Endothelial cell of umbilical vein (primary cell): ENCODE data around the gene FTCDNL1. TPM values are rescaled to one million over a fixed set of nuclear protein-coding genes. Genes with fewer than 3 reads are reported as not detected.

Experiments
- BruUV-seq: library from RNA; stranded (reverse); fragments of 400-500 nt; replicated peaks from 2 replicates; lab custom pipeline; 2021; lab: Mats Ljungman, UMichigan
- CTCF ChIA-PET: fragments of 300-600, 350-600 bp; sonication (Branson Sonifier 250); formaldehyde crosslinking; loops from one replicate; lab custom pipeline; 2021; ENCODE audit warnings: antibody characterized with exemption, inconsistent platforms; lab: Charles Lee
- POLR2A ChIA-PET: fragments of 300-600, 350-600 bp; sonication (Branson Sonifier 250); formaldehyde crosslinking; loops from one replicate; lab custom pipeline; 2021; ENCODE audit warnings: antibody characterized with exemption, inconsistent platforms; lab: Charles Lee
- DNase-seq: peaks from one replicate; pipeline ENCODE4 v3.0.0-alpha.2; 2011; ENCODE audit warnings: low read depth, low spot score
- FAIRE-seq: peaks from 2 replicates; lab custom pipeline; 2011; peaks lifted over from hg19 to GRCh38; lab: Jason Lieb, UNC
- H2AFZ ChIP-seq: 2 replicates; pipeline ENCODE4 v1.6.0; 2012; ENCODE audit warnings: low read depth, low read length, control low read depth, inconsistent platforms
- H3K27ac ChIP-seq: 2 replicates; pipeline ENCODE4 v1.5.1; 2011; ENCODE audit warnings: low read depth, mild to moderate bottlenecking, control low read depth, low read length, moderate library complexity; ENCODE audit not compliant: insufficient read depth
- H3K27me3 ChIP-seq, 2 experiments: 2 replicates each; pipeline versions ENCODE4 v1.6.0 to v1.6.1; 2011; ENCODE audit warnings: low read length in 2 of 2, mixed read lengths in 1 of 2; ENCODE audit not compliant: control insufficient read depth in 2 of 2, insufficient read depth in 2 of 2
- H3K36me3 ChIP-seq, 2 experiments: 2 replicates in 1 of 2; 3 replicates in 1 of 2; pipeline ENCODE4 v1.5.1; 2011; ENCODE audit warnings: low read length in 2 of 2, mild to moderate bottlenecking in 1 of 2, moderate library complexity in 1 of 2; ENCODE audit not compliant: control insufficient read depth in 2 of 2, insufficient read depth in 2 of 2; ENCODE audit errors: extremely low read depth in 1 of 2
- H3K4me1 ChIP-seq: 3 replicates; pipeline ENCODE4 v1.5.1; 2011; ENCODE audit warnings: mild to moderate bottlenecking, low read length; ENCODE audit not compliant: control insufficient read depth, insufficient read depth; ENCODE audit errors: extremely low read depth
- H3K4me2 ChIP-seq: 2 replicates; pipeline ENCODE4 v1.6.1; 2011; ENCODE audit warnings: low read length, control low read depth, mixed read lengths; ENCODE audit not compliant: insufficient read depth
- H3K4me3 ChIP-seq, 3 experiments: fragments of 200-600 bp in 1 of 3; sonication (generic), shearing (Covaris generic) in 1 of 3; replicated peaks in 1 of 3; 2 replicates each; pipeline ENCODE4 v1.5.1; 2011 to 2016; ENCODE audit warnings: control low read depth in 3 of 3, low read length in 3 of 3, mild to moderate bottlenecking in 2 of 3, inconsistent platforms in 1 of 3, low read depth in 1 of 3, moderate library complexity in 1 of 3; ENCODE audit not compliant: insufficient read depth in 1 of 3
- H3K79me2 ChIP-seq: 2 replicates; pipeline ENCODE4 v1.6.0; 2012; ENCODE audit warnings: low read length, inconsistent platforms; ENCODE audit not compliant: control insufficient read depth, insufficient read depth
- H3K9ac ChIP-seq: replicated peaks from 2 replicates; pipeline ENCODE3; 2011; ENCODE audit warnings: low read length, control low read depth; ENCODE audit not compliant: insufficient read depth; ENCODE audit errors: extremely low read depth
- H3K9me1 ChIP-seq: replicated peaks from 3 replicates; pipeline ENCODE4 v1.6.0; 2011; ENCODE audit warnings: mild to moderate bottlenecking, low read length; ENCODE audit not compliant: control insufficient read depth, insufficient read depth; ENCODE audit errors: extremely low read depth
- H3K9me3 ChIP-seq: replicated peaks from 2 replicates; pipeline ENCODE4 v1.5.1; 2012; ENCODE audit warnings: low read length, inconsistent platforms; ENCODE audit not compliant: control insufficient read depth, insufficient read depth
- H4K20me1 ChIP-seq: replicated peaks from 2 replicates; pipeline ENCODE3; 2011; ENCODE audit warnings: mild to moderate bottlenecking, low read length; ENCODE audit not compliant: control insufficient read depth, insufficient read depth; ENCODE audit errors: extremely low read depth
- CTCF ChIP-seq, 2 donors: IDR thresholded peaks; 1 replicate in 1 of 2; 2 replicates in 1 of 2; pipeline ENCODE4 v1.5.1; 2011; ENCODE audit warnings: low read length in 2 of 2, mild to moderate bottlenecking in 2 of 2, moderate library complexity in 2 of 2, control low read depth in 1 of 2, inconsistent platforms in 1 of 2, low read depth in 1 of 2; ENCODE audit not compliant: insufficient read depth in 1 of 2; ENCODE audit errors: extremely low read depth in 1 of 2
- EZH2 ChIP-seq: IDR thresholded peaks from 2 replicates; pipeline ENCODE4 v1.6.1; 2012; ENCODE audit warnings: borderline replicate concordance, low read depth, mild to moderate bottlenecking, moderate library complexity, low read length, inconsistent platforms; ENCODE audit not compliant: severe bottlenecking
- FOS ChIP-seq: IDR thresholded peaks from 2 replicates; pipeline ENCODE4 v1.6.1; 2011; ENCODE audit warnings: mild to moderate bottlenecking, low read length, moderate library complexity, borderline replicate concordance; ENCODE audit not compliant: insufficient read depth
- GATA2 ChIP-seq: IDR thresholded peaks from 2 replicates; pipeline ENCODE4 v1.7.0; 2011; ENCODE audit warnings: low read depth, mild to moderate bottlenecking, moderate library complexity, mixed read lengths, low read length; ENCODE audit not compliant: insufficient read length, insufficient read depth
- JUN ChIP-seq: IDR thresholded peaks from 2 replicates; pipeline ENCODE4 v1.6.1; 2011; ENCODE audit warnings: borderline replicate concordance, low read depth; ENCODE audit not compliant: insufficient read length, insufficient read depth
- MAX ChIP-seq: IDR thresholded peaks from 2 replicates; pipeline ENCODE4 v1.6.1; 2011; ENCODE audit not compliant: insufficient read depth, insufficient read length
- MYC ChIP-seq: IDR thresholded peaks from one replicate; pipeline ENCODE4 v1.6.1; 2011; ENCODE audit warnings: mild to moderate bottlenecking, low read depth, low read length
- POLR2A ChIP-seq: IDR thresholded peaks from 2 replicates; pipeline ENCODE4 v1.6.1; 2012; ENCODE audit warnings: low read depth, mild to moderate bottlenecking, control low read depth, low read length
- POLR2AphosphoS5 ChIP-seq: IDR thresholded peaks from 2 replicates; pipeline ENCODE4 v1.6.1; 2012; ENCODE audit warnings: low read depth, mild to moderate bottlenecking, control low read depth, low read length, moderate library complexity; ENCODE audit not compliant: insufficient read depth
- dilution Hi-C: fragments of 300-500 bp; cut with MboI; formaldehyde crosslinking; loops from one replicate; pipeline ENCODE4 v1.15.0; 2019; ENCODE audit warnings: low sequenced_read_pairs; ENCODE audit not compliant: extremely low pct_ligation_motif_present
- intact Hi-C: fragments of 100-400 bp; cut with micrococcal nuclease; formaldehyde crosslinking; loops from one replicate; pipeline ENCODE4 v1.10.0; 2022
- polyA plus RNA-seq, 4 experiments: library from polyadenylated mRNA; depleted of rRNA in 3 of 4; stranded (reverse) in 3 of 4; unstranded in 1 of 4; fragments of >200 nt; gene quantifications; 2 replicates each; pipeline versions ENCODE4 v1.2.1 to v1.2.3, GENCODE V29; 2011 to 2012; ENCODE audit warnings: missing spikeins in 1 of 4
- total RNA-seq: library from RNA; stranded (reverse); gene quantifications from 2 replicates; pipeline ENCODE4 v1.2.3, GENCODE V29; 2021

Gene FTCDNL1
- total and polyA plus RNA-seq, 2 donors (not counting 3 experiments of a cell fraction or from before 2014, with no cell fraction given): 0.19 to 0.27 TPM

GRCh38 chr2:199847181-199847864, 3.7 kb downstream of the FTCDNL1 start:
- no peak overlapping the region for H3K4me3 ChIP-seq
- no peak overlapping the region for H2AFZ ChIP-seq
- dilution Hi-C loops (no loop called here), intact Hi-C loops (no loop called here)
- peaks cover 2% of the 10 kb centered on the region for H3K4me1 ChIP-seq
- DNase-seq (no peak), FAIRE-seq (no peak)
- no peaks in the 10 kb centered on the region for H4K20me1 ChIP-seq
- no peaks in the 10 kb centered on the region for H3K36me3 ChIP-seq
- TF ChIP-seq POLR2A (no peak), MYC (no peak), EZH2 (no peak), CTCF (IDR thresholded peaks at IDR 0.05; ENCODE audit: extremely low read depth in 1 of 2, insufficient read depth in 1 of 2, low read depth in 1 of 2, low read length in 2 of 2) (no peak), GATA2 (no peak), JUN (no peak), FOS (no peak), MAX (no peak), POLR2AphosphoS5 (no peak)
- CTCF ChIA-PET: interaction anchor here (1.1 kb wide), 1 partner anchor 1533 kb away, joined by 3 read pairs; no protein-coding TSS in a partner anchor
- no peaks in the 10 kb centered on the region for H3K9me3 ChIP-seq
- no peaks in the 10 kb centered on the region for H3K9me1 ChIP-seq
- no peak overlapping the region for H3K9ac ChIP-seq
- H3K27me3 ChIP-seq: peaks cover 5 to 11% of the 10 kb centered on the region in 2 experiments
- no TSS peak for BruUV-seq
- POLR2A ChIA-PET: no interaction called here
- no peaks in the 10 kb centered on the region for H3K79me2 ChIP-seq
- H3K27ac ChIP-seq: no peak overlapping the region
- no peak overlapping the region for H3K4me2 ChIP-seq
